Breast epithelium (tissue), 3 donors: ENCODE data around the gene ARHGAP10.

Experiments
- CTCF ChIP-seq, 3 donors: fragments of 450-650 bp; IDR thresholded peaks; one replicate each; pipeline ENCODE4 v1.5.1; 2016 to 2017; ENCODE audit warnings: antibody characterized with exemption in 3 of 3, mild to moderate bottlenecking in 3 of 3, moderate library complexity in 3 of 3
- POLR2A ChIP-seq: fragments of 450-650 bp; IDR thresholded peaks from one replicate; pipeline ENCODE4 v1.6.1; 2016; ENCODE audit warnings: antibody characterized with exemption, mild to moderate bottlenecking, moderate library complexity
- POLR2AphosphoS5 ChIP-seq, 3 donors: sonication (generic); formaldehyde crosslinking; IDR thresholded peaks; one replicate each; pipeline ENCODE4 v1.6.1; 2017; ENCODE audit warnings: antibody characterized with exemption in 3 of 3

- TF ChIP-seq CTCF (IDR thresholded peaks at IDR 0.05) (no peak), POLR2A (no peak), POLR2AphosphoS5 (IDR thresholded peaks at IDR 0.05) (no peak)
Measured at GRCh38 chr4:147741190-147741788, 9.4 kb downstream of the ARHGAP10 start.
